ENCODE data around the gene PGM1. TPM values are rescaled to one million over a fixed set of nuclear protein-coding genes. Genes with fewer than 3 reads are reported as not detected.

PGM1 gene
- total RNA-seq, 1 donor from 2014 or later: 144 TPM

GRCh38 chr1:63651161-63651701 lies 58.0 kb downstream of the PGM1 start:
- H3K27ac ChIP-seq (ENCODE audit: low read depth, low read length): no peak overlapping the region
- H3K4me3 ChIP-seq (ENCODE audit: low read length in 3 of 3): no peak overlapping the region
- no peaks in the 10 kb centered on the region for H3K9me3 ChIP-seq (ENCODE audit: control insufficient read depth in 3 of 3, low read length in 3 of 3)
- no peaks in the 10 kb centered on the region for H3K27me3 ChIP-seq (ENCODE audit: control insufficient read depth in 3 of 3, insufficient read depth in 3 of 3, low read length in 3 of 3)
- H3K36me3 ChIP-seq (ENCODE audit: control insufficient read depth in 3 of 3, insufficient read depth in 3 of 3, low read length in 3 of 3): peaks cover 38 to 63% (median 62%) of the 10 kb centered on the region in 3 donors
- peaks cover 0 to 22% (median 3%) of the 10 kb centered on the region in 3 donors for H3K4me1 ChIP-seq (ENCODE audit: control insufficient read depth in 3 of 3, insufficient read depth in 3 of 3, low read length in 3 of 3)
- no peak overlapping the region for H3K9ac ChIP-seq (ENCODE audit: low read depth in 1 of 3, low read length in 3 of 3)

- Histone ChIP-seq H3K27me3 (ENCODE audit: control insufficient read depth in 3 of 3, insufficient read depth in 3 of 3, low read length in 3 of 3) (no peaks in the 10 kb centered on the region), H3K9ac (ENCODE audit: low read depth in 1 of 3, low read length in 3 of 3) (no peak overlapping the region), H3K4me3 (ENCODE audit: low read length in 3 of 3) (no peak overlapping the region), H3K4me1 (ENCODE audit: control insufficient read depth in 3 of 3, insufficient read depth in 3 of 3, low read length in 3 of 3) (peaks cover 0 to 15% (median 3%) of the 10 kb centered on the region in 3 donors), H3K36me3 (ENCODE audit: control insufficient read depth in 3 of 3, insufficient read depth in 3 of 3, low read length in 3 of 3) (peaks cover 38 to 70% (median 61%) of the 10 kb centered on the region in 3 donors), H3K27ac (ENCODE audit: low read depth, low read length) (no peak overlapping the region), H3K9me3 (ENCODE audit: control insufficient read depth in 3 of 3, low read length in 3 of 3) (no peaks in the 10 kb centered on the region)
These were observed 60.8 kb downstream of the PGM1 start for GRCh38 chr1:63653976-63654375.

GRCh38 chr1:63659448-63659847 lies 66.2 kb downstream of the PGM1 start:
- no peak overlapping the region for H3K27ac ChIP-seq (ENCODE audit: low read depth, low read length)
- H3K4me3 ChIP-seq (ENCODE audit: low read length in 3 of 3): no peak overlapping the region
- H3K9ac ChIP-seq (ENCODE audit: low read depth in 1 of 3, low read length in 3 of 3): no peak overlapping the region
- H3K27me3 ChIP-seq (ENCODE audit: control insufficient read depth in 3 of 3, insufficient read depth in 3 of 3, low read length in 3 of 3): no peaks in the 10 kb centered on the region
- no peaks in the 10 kb centered on the region for H3K9me3 ChIP-seq (ENCODE audit: control insufficient read depth in 3 of 3, low read length in 3 of 3)
- H3K4me1 ChIP-seq (ENCODE audit: control insufficient read depth in 3 of 3, insufficient read depth in 3 of 3, low read length in 3 of 3): peaks cover 9 to 20% (median 19%) of the 10 kb centered on the region in 3 donors
- H3K36me3 ChIP-seq (ENCODE audit: control insufficient read depth in 3 of 3, insufficient read depth in 3 of 3, low read length in 3 of 3): peaks cover 31 to 50% (median 33%) of the 10 kb centered on the region in 3 donors

GRCh38 chr1:63662056-63662836 lies 69.0 kb downstream of the PGM1 start:
- peak overlapping the region; percentile 48 for H3K27ac ChIP-seq (ENCODE audit: low read depth, low read length)
- H3K4me1 ChIP-seq (ENCODE audit: control insufficient read depth in 3 of 3, insufficient read depth in 3 of 3, low read length in 3 of 3): peaks cover 9 to 20% (median 19%) of the 10 kb centered on the region in 3 donors
- no peaks in the 10 kb centered on the region for H3K9me3 ChIP-seq (ENCODE audit: control insufficient read depth in 3 of 3, low read length in 3 of 3)
- no peaks in the 10 kb centered on the region for H3K27me3 ChIP-seq (ENCODE audit: control insufficient read depth in 3 of 3, insufficient read depth in 3 of 3, low read length in 3 of 3)
- H3K4me3 ChIP-seq (ENCODE audit: low read length in 3 of 3): no peak overlapping the region
- H3K36me3 ChIP-seq (ENCODE audit: control insufficient read depth in 3 of 3, insufficient read depth in 3 of 3, low read length in 3 of 3): peaks cover 19 to 27% (median 19%) of the 10 kb centered on the region in 3 donors
- no peak overlapping the region for H3K9ac ChIP-seq (ENCODE audit: low read depth in 1 of 3, low read length in 3 of 3)

GRCh38 chr1:63662841-63663240 lies 69.6 kb downstream of the PGM1 start:
- peaks cover 9 to 20% (median 19%) of the 10 kb centered on the region in 3 donors for H3K4me1 ChIP-seq (ENCODE audit: control insufficient read depth in 3 of 3, insufficient read depth in 3 of 3, low read length in 3 of 3)

GRCh38 chr1:63663301-63663700 lies 70.1 kb downstream of the PGM1 start:
- Histone ChIP-seq H3K4me3 (ENCODE audit: low read length in 3 of 3) (no peak overlapping the region), H3K27me3 (ENCODE audit: control insufficient read depth in 3 of 3, insufficient read depth in 3 of 3, low read length in 3 of 3) (no peaks in the 10 kb centered on the region), H3K9ac (ENCODE audit: low read depth in 1 of 3, low read length in 3 of 3) (no peak overlapping the region), H3K27ac (ENCODE audit: low read depth, low read length) (peak overlapping the region; percentile 48), H3K36me3 (ENCODE audit: control insufficient read depth in 3 of 3, insufficient read depth in 3 of 3, low read length in 3 of 3) (peaks cover 12 to 20% (median 14%) of the 10 kb centered on the region in 3 donors), H3K9me3 (ENCODE audit: control insufficient read depth in 3 of 3, low read length in 3 of 3) (no peaks in the 10 kb centered on the region), H3K4me1 (ENCODE audit: control insufficient read depth in 3 of 3, insufficient read depth in 3 of 3, low read length in 3 of 3) (peaks cover 9 to 20% (median 19%) of the 10 kb centered on the region in 3 donors)

More at GRCh38 chr1:63662841-63663240, 69.6 kb downstream of the PGM1 start:
- Histone ChIP-seq H3K9me3 (ENCODE audit: control insufficient read depth in 3 of 3, low read length in 3 of 3) (no peaks in the 10 kb centered on the region), H3K27ac (ENCODE audit: low read depth, low read length) (peak overlapping the region; percentile 48), H3K4me3 (ENCODE audit: low read length in 3 of 3) (no peak overlapping the region), H3K27me3 (ENCODE audit: control insufficient read depth in 3 of 3, insufficient read depth in 3 of 3, low read length in 3 of 3) (no peaks in the 10 kb centered on the region), H3K36me3 (ENCODE audit: control insufficient read depth in 3 of 3, insufficient read depth in 3 of 3, low read length in 3 of 3) (peaks cover 14 to 22% (median 17%) of the 10 kb centered on the region in 3 donors), H3K9ac (ENCODE audit: low read depth in 1 of 3, low read length in 3 of 3) (no peak overlapping the region)

GRCh38 chr1:63663873-63664272 lies 70.7 kb downstream of the PGM1 start:
- Histone ChIP-seq H3K4me3 (ENCODE audit: low read length in 3 of 3) (no peak overlapping the region), H3K9me3 (ENCODE audit: control insufficient read depth in 3 of 3, low read length in 3 of 3) (no peaks in the 10 kb centered on the region), H3K27me3 (ENCODE audit: control insufficient read depth in 3 of 3, insufficient read depth in 3 of 3, low read length in 3 of 3) (no peaks in the 10 kb centered on the region), H3K36me3 (ENCODE audit: control insufficient read depth in 3 of 3, insufficient read depth in 3 of 3, low read length in 3 of 3) (peaks cover 12 to 20% (median 14%) of the 10 kb centered on the region in 3 donors), H3K27ac (ENCODE audit: low read depth, low read length) (no peak overlapping the region), H3K4me1 (ENCODE audit: control insufficient read depth in 3 of 3, insufficient read depth in 3 of 3, low read length in 3 of 3) (peaks cover 9 to 20% (median 19%) of the 10 kb centered on the region in 3 donors), H3K9ac (ENCODE audit: low read depth in 1 of 3, low read length in 3 of 3) (no peak overlapping the region)

- Histone ChIP-seq H3K4me3 (ENCODE audit: low read length in 3 of 3) (no peak overlapping the region), H3K4me1 (ENCODE audit: control insufficient read depth in 3 of 3, insufficient read depth in 3 of 3, low read length in 3 of 3) (peaks cover 9 to 20% (median 19%) of the 10 kb centered on the region in 3 donors)
These were observed 71.5 kb downstream of the PGM1 start for GRCh38 chr1:63664742-63665141.

GRCh38 chr1:63665410-63665809 lies 72.2 kb downstream of the PGM1 start:
- no peaks in the 10 kb centered on the region for H3K9me3 ChIP-seq (ENCODE audit: control insufficient read depth in 3 of 3, low read length in 3 of 3)
- H3K9ac ChIP-seq (ENCODE audit: low read depth in 1 of 3, low read length in 3 of 3): no peak overlapping the region
- peaks cover 9 to 20% (median 19%) of the 10 kb centered on the region in 3 donors for H3K4me1 ChIP-seq (ENCODE audit: control insufficient read depth in 3 of 3, insufficient read depth in 3 of 3, low read length in 3 of 3)

More at GRCh38 chr1:63664742-63665141, 71.5 kb downstream of the PGM1 start:
- H3K9ac ChIP-seq (ENCODE audit: low read depth in 1 of 3, low read length in 3 of 3): no peak overlapping the region
- H3K36me3 ChIP-seq (ENCODE audit: control insufficient read depth in 3 of 3, insufficient read depth in 3 of 3, low read length in 3 of 3): peaks cover 7 to 12% (median 8%) of the 10 kb centered on the region in 3 donors
- no peaks in the 10 kb centered on the region for H3K9me3 ChIP-seq (ENCODE audit: control insufficient read depth in 3 of 3, low read length in 3 of 3)
- H3K27me3 ChIP-seq (ENCODE audit: control insufficient read depth in 3 of 3, insufficient read depth in 3 of 3, low read length in 3 of 3): no peaks in the 10 kb centered on the region
- H3K27ac ChIP-seq (ENCODE audit: low read depth, low read length): no peak overlapping the region

GRCh38 chr1:63665824-63666223 lies 72.6 kb downstream of the PGM1 start:
- Histone ChIP-seq H3K4me3 (ENCODE audit: low read length in 3 of 3) (no peak overlapping the region), H3K4me1 (ENCODE audit: control insufficient read depth in 3 of 3, insufficient read depth in 3 of 3, low read length in 3 of 3) (peaks cover 9 to 18% (median 18%) of the 10 kb centered on the region in 3 donors), H3K27me3 (ENCODE audit: control insufficient read depth in 3 of 3, insufficient read depth in 3 of 3, low read length in 3 of 3) (no peaks in the 10 kb centered on the region), H3K9ac (ENCODE audit: low read depth in 1 of 3, low read length in 3 of 3) (no peak overlapping the region), H3K36me3 (ENCODE audit: control insufficient read depth in 3 of 3, insufficient read depth in 3 of 3, low read length in 3 of 3) (peaks cover 0 to 6% (median 4%) of the 10 kb centered on the region in 3 donors), H3K9me3 (ENCODE audit: control insufficient read depth in 3 of 3, low read length in 3 of 3) (no peaks in the 10 kb centered on the region), H3K27ac (ENCODE audit: low read depth, low read length) (no peak overlapping the region)

More at GRCh38 chr1:63665410-63665809, 72.2 kb downstream of the PGM1 start:
- Histone ChIP-seq H3K27ac (ENCODE audit: low read depth, low read length) (no peak overlapping the region), H3K36me3 (ENCODE audit: control insufficient read depth in 3 of 3, insufficient read depth in 3 of 3, low read length in 3 of 3) (peaks cover 3 to 8% (median 8%) of the 10 kb centered on the region in 3 donors), H3K27me3 (ENCODE audit: control insufficient read depth in 3 of 3, insufficient read depth in 3 of 3, low read length in 3 of 3) (no peaks in the 10 kb centered on the region), H3K4me3 (ENCODE audit: low read length in 3 of 3) (no peak overlapping the region)

Data from skeletal muscle tissue (tissue), 4 donors.